Pons (tissue), 1 donor: Measurements from ENCODE around the gene CSN3.
A peak's percentile ranks its signal among the peaks of the same experiment; 100 is the strongest.
"Not testable (repeated sequence)": the region's sequence is repeated elsewhere in the genome, so short reads cannot be mapped to it uniquely, and the experiment has no call there.

ENCODE experiments used
- DNase-seq: peaks from one replicate; pipeline ENCODE4 v3.0.0-alpha.2; 2016; ENCODE audit warnings: low spot score

The CSN3 gene

GRCh38 chr4:70242297-70242696, at the start of gene CSN3:
Gene CSN3 (plus strand): TSS chr4:70242597. CDS start chr4:70244820, 2,223 bp downstream.
- not testable (repeated sequence) for DNase-seq

- DNase-seq: no peak
Observed at GRCh38 chr4:70192895-70193294, 49.5 kb upstream of the CSN3 start.

- DNase-seq: no peak
Observed at GRCh38 chr4:70195425-70195824, 47.0 kb upstream of the CSN3 start, which contains the start of gene ODAM. Gene ODAM (plus strand): TSS chr4:70195725. CDS start chr4:70196544, 819 bp downstream.

- no peak for DNase-seq
Observed at GRCh38 chr4:70196857-70197256, 45.5 kb upstream of the CSN3 start.

GRCh38 chr4:70197842-70198241, 44.6 kb upstream of the CSN3 start:
- DNase-seq: no peak

- DNase-seq: no peak
Observed at GRCh38 chr4:70203601-70204000, 38.8 kb upstream of the CSN3 start.

- DNase-seq: not testable (repeated sequence)
Observed at GRCh38 chr4:70212752-70213151, 29.6 kb upstream of the CSN3 start.

GRCh38 chr4:70216109-70216508, 26.3 kb upstream of the CSN3 start:
- not testable (repeated sequence) for DNase-seq

GRCh38 chr4:70216550-70216949, 25.8 kb upstream of the CSN3 start:
- not testable (repeated sequence) for DNase-seq

GRCh38 chr4:70221389-70221788, 21.0 kb upstream of the CSN3 start:
- not testable (repeated sequence) for DNase-seq

- not testable (repeated sequence) for DNase-seq
Observed at GRCh38 chr4:70221818-70222217, 20.6 kb upstream of the CSN3 start.

- no peak for DNase-seq
Observed at GRCh38 chr4:70225824-70226223, 16.6 kb upstream of the CSN3 start, which contains the start of gene FDCSP. Gene FDCSP (plus strand): TSS chr4:70226124. CDS start chr4:70231195, 5,071 bp downstream.

GRCh38 chr4:70236125-70236524, 6.3 kb upstream of the CSN3 start:
- DNase-seq: no peak

GRCh38 chr4:70239131-70239883, 3.1 kb upstream of the CSN3 start:
- no peak for DNase-seq

- DNase-seq: no peak
Observed at GRCh38 chr4:70239884-70240591, 2.4 kb upstream of the CSN3 start.

- DNase-seq: no peak
Observed at GRCh38 chr4:70243091-70243490, 694 bp downstream of the CSN3 start.

- no peak for DNase-seq
Observed at GRCh38 chr4:70251250-70251944, 9.0 kb downstream of the CSN3 start.

- no peak for DNase-seq
Observed at GRCh38 chr4:70251945-70252277, 9.5 kb downstream of the CSN3 start.

- DNase-seq: peak; percentile 34
Observed at GRCh38 chr4:70269674-70270073, 27.3 kb downstream of the CSN3 start.

- DNase-seq: peak; percentile 87
Observed at GRCh38 chr4:70277121-70277520, 34.7 kb downstream of the CSN3 start.

GRCh38 chr4:70280567-70280966, 38.2 kb downstream of the CSN3 start:
- DNase-seq: no peak

- no peak for DNase-seq
Observed at GRCh38 chr4:70288651-70289050, 46.3 kb downstream of the CSN3 start.

- no peak for DNase-seq
Observed at GRCh38 chr4:70291341-70291740, 48.9 kb downstream of the CSN3 start.
